ENCODE data around the gene GRIP1.

DNA sequence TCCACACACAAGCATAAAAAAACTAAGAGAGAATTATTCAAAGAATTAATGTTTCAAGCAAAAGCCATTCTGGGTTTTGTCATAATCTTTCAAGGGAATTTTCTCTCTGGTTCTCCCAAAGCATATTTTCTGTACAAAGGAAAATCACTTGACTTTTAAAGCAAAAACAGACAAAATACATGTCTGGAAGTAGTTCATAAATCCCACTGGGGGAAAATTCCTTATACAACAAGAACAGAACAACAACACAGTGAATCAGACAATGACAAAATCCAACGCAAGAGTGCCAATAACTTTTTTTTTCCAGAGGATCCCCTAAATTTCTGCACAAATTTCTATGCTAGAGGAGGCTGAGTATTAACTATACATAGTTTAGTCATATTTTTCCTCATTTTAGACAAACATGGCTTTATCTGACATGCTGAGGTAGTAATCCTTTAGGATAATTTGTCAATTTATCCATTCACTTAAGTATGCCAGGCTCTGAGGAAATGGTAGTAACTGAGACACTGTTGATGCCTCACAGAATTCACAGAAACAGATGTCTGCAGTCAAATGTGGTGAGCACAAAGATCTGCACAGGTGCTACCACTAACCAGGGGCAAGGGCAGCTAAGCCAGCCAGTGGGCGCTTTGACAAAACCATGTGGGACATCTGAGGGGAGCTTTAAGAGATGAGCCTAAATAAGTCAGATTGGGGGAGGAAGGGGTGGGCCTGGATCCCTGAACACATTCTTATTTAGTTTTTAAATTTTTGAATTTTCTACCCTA, 38.0 kb downstream of the GRIP1 start:
- TF ChIP-seq, protein P1, sequence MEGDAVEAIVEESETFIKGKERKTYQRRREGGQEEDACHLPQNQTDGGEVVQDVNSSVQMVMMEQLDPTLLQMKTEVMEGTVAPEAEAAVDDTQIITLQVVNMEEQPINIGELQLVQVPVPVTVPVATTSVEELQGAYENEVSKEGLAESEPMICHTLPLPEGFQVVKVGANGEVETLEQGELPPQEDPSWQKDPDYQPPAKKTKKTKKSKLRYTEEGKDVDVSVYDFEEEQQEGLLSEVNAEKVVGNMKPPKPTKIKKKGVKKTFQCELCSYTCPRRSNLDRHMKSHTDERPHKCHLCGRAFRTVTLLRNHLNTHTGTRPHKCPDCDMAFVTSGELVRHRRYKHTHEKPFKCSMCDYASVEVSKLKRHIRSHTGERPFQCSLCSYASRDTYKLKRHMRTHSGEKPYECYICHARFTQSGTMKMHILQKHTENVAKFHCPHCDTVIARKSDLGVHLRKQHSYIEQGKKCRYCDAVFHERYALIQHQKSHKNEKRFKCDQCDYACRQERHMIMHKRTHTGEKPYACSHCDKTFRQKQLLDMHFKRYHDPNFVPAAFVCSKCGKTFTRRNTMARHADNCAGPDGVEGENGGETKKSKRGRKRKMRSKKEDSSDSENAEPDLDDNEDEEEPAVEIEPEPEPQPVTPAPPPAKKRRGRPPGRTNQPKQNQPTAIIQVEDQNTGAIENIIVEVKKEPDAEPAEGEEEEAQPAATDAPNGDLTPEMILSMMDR (IDR thresholded peaks at IDR 0.05) = no peak
- no peak for TF ChIP-seq POLR2A (IDR thresholded peaks at IDR 0.05)
- TF ChIP-seq EP300 (IDR thresholded peaks at IDR 0.05) = no peak

All from ovary (tissue), 3 donors.